Measurements from ENCODE around the gene CDC20.

Gene CDC20

GRCh38 chr1:43376723-43377235 is 18.0 kb downstream of the CDC20 start:
- H3K27ac Mint-ChIP-seq = no peak overlapping the region

GRCh38 chr1:43377831-43378230 is 19.1 kb downstream of the CDC20 start:
- Mint-ChIP-seq H3K36me3 (peaks cover 2% of the 10 kb centered on the region), H3K27me3 (no peaks in the 10 kb centered on the region), H3K4me3 (no peak overlapping the region), H3K9me3 (ENCODE audit: low read depth) (no peaks in the 10 kb centered on the region), H3K4me1 (ENCODE audit: low read depth) (peaks cover 18% of the 10 kb centered on the region), H3K27ac (no peak overlapping the region)

More at GRCh38 chr1:43376723-43377235, 18.0 kb downstream of the CDC20 start:
- Mint-ChIP-seq H3K4me3 (no peak overlapping the region), H3K4me1 (ENCODE audit: low read depth) (peaks cover 12% of the 10 kb centered on the region), H3K27me3 (no peaks in the 10 kb centered on the region), H3K9me3 (ENCODE audit: low read depth) (no peaks in the 10 kb centered on the region), H3K36me3 (peaks cover 2% of the 10 kb centered on the region)

- Mint-ChIP-seq H3K27ac (no peak overlapping the region), H3K9me3 (ENCODE audit: low read depth) (no peaks in the 10 kb centered on the region), H3K27me3 (no peaks in the 10 kb centered on the region), H3K4me1 (ENCODE audit: low read depth) (peaks cover 18% of the 10 kb centered on the region), H3K36me3 (peaks cover 2% of the 10 kb centered on the region), H3K4me3 (no peak overlapping the region)
Measured at GRCh38 chr1:43379476-43379875, 20.7 kb downstream of the CDC20 start.

- no peaks in the 10 kb centered on the region for H3K9me3 Mint-ChIP-seq (ENCODE audit: low read depth)
- H3K4me3 Mint-ChIP-seq = no peak overlapping the region
- H3K36me3 Mint-ChIP-seq = peaks cover 2% of the 10 kb centered on the region
- peaks cover 18% of the 10 kb centered on the region for H3K4me1 Mint-ChIP-seq (ENCODE audit: low read depth)
- H3K27ac Mint-ChIP-seq = peak overlapping the region; percentile 30
- H3K27me3 Mint-ChIP-seq = no peaks in the 10 kb centered on the region
Measured at GRCh38 chr1:43381612-43382011, 22.8 kb downstream of the CDC20 start.

- Mint-ChIP-seq H3K27me3 (no peaks in the 10 kb centered on the region), H3K4me1 (ENCODE audit: low read depth) (peaks cover 18% of the 10 kb centered on the region), H3K4me3 (no peak overlapping the region), H3K9me3 (ENCODE audit: low read depth) (no peaks in the 10 kb centered on the region), H3K36me3 (peaks cover 2% of the 10 kb centered on the region), H3K27ac (no peak overlapping the region)
Measured at GRCh38 chr1:43382027-43382779, 23.4 kb downstream of the CDC20 start.

- Mint-ChIP-seq H3K4me1 (ENCODE audit: low read depth) (peaks cover 30% of the 10 kb centered on the region), H3K9me3 (ENCODE audit: low read depth) (no peaks in the 10 kb centered on the region), H3K36me3 (peaks cover 2% of the 10 kb centered on the region), H3K27me3 (no peaks in the 10 kb centered on the region), H3K4me3 (no peak overlapping the region), H3K27ac (no peak overlapping the region)
Measured at GRCh38 chr1:43383449-43383848, 24.7 kb downstream of the CDC20 start.

GRCh38 chr1:43386676-43387075 is 27.9 kb downstream of the CDC20 start:
- Mint-ChIP-seq H3K36me3 (no peaks in the 10 kb centered on the region), H3K4me1 (ENCODE audit: low read depth) (peaks cover 44% of the 10 kb centered on the region), H3K27ac (no peak overlapping the region)

GRCh38 chr1:43387976-43388599 is 29.3 kb downstream of the CDC20 start:
- Mint-ChIP-seq H3K27ac (peak overlapping the region; percentile 99), H3K27me3 (no peaks in the 10 kb centered on the region), H3K9me3 (ENCODE audit: low read depth) (no peaks in the 10 kb centered on the region), H3K4me1 (ENCODE audit: low read depth) (peaks cover 43% of the 10 kb centered on the region), H3K4me3 (peak overlapping the region; percentile 100), H3K36me3 (no peaks in the 10 kb centered on the region)

More at GRCh38 chr1:43386676-43387075, 27.9 kb downstream of the CDC20 start:
- no peak overlapping the region for H3K4me3 Mint-ChIP-seq
- H3K27me3 Mint-ChIP-seq = no peaks in the 10 kb centered on the region
- H3K9me3 Mint-ChIP-seq (ENCODE audit: low read depth) = no peaks in the 10 kb centered on the region

GRCh38 chr1:43388613-43389012 is 29.8 kb downstream of the CDC20 start:
- no peaks in the 10 kb centered on the region for H3K9me3 Mint-ChIP-seq (ENCODE audit: low read depth)
- no peaks in the 10 kb centered on the region for H3K36me3 Mint-ChIP-seq
- peak overlapping the region; percentile 100 for H3K4me3 Mint-ChIP-seq
- H3K27me3 Mint-ChIP-seq = no peaks in the 10 kb centered on the region
- peaks cover 46% of the 10 kb centered on the region for H3K4me1 Mint-ChIP-seq (ENCODE audit: low read depth)
- peak overlapping the region; percentile 99 for H3K27ac Mint-ChIP-seq

GRCh38 chr1:43389326-43390313 is 30.8 kb downstream of the CDC20 start, which contains the start of the genes MED8 and SZT2:
Gene MED8, minus strand, starts transcription at chr1:43389800. Its CDS starts 36 bp downstream, at chr1:43389764.
Gene SZT2, plus strand, starts transcription at chr1:43389899. Its CDS starts 70 bp downstream, at chr1:43389969.
- H3K27ac Mint-ChIP-seq = peak within 1 kb of the TSS; percentile 99

GRCh38 chr1:43392702-43393101 is 33.9 kb downstream of the CDC20 start:
- Mint-ChIP-seq H3K27me3 (no peaks in the 10 kb centered on the region), H3K4me1 (ENCODE audit: low read depth) (peaks cover 49% of the 10 kb centered on the region), H3K9me3 (ENCODE audit: low read depth) (no peaks in the 10 kb centered on the region), H3K36me3 (no peaks in the 10 kb centered on the region), H3K4me3 (no peak overlapping the region), H3K27ac (peak overlapping the region; percentile 6)

More at GRCh38 chr1:43389326-43390313, 30.8 kb downstream of the CDC20 start, which contains the start of the genes MED8 and SZT2:
- H3K4me3 Mint-ChIP-seq = peak within 1 kb of the TSS; percentile 100
- H3K4me1 Mint-ChIP-seq (ENCODE audit: low read depth) = peaks cover 50% of the 10 kb centered on the region
- H3K27me3 Mint-ChIP-seq = no peaks in the 10 kb centered on the region
- H3K36me3 Mint-ChIP-seq = no peaks in the 10 kb centered on the region
- H3K9me3 Mint-ChIP-seq (ENCODE audit: low read depth) = no peaks in the 10 kb centered on the region

- Mint-ChIP-seq H3K4me3 (no peak overlapping the region), H3K9me3 (ENCODE audit: low read depth) (no peaks in the 10 kb centered on the region), H3K4me1 (ENCODE audit: low read depth) (peaks cover 26% of the 10 kb centered on the region), H3K36me3 (peaks cover 2% of the 10 kb centered on the region), H3K27ac (no peak overlapping the region), H3K27me3 (no peaks in the 10 kb centered on the region)
Measured at GRCh38 chr1:43395523-43395922, 36.7 kb downstream of the CDC20 start.

GRCh38 chr1:43396059-43396458 is 37.3 kb downstream of the CDC20 start:
- Mint-ChIP-seq H3K4me3 (no peak overlapping the region), H3K27ac (no peak overlapping the region), H3K4me1 (ENCODE audit: low read depth) (peaks cover 23% of the 10 kb centered on the region), H3K9me3 (ENCODE audit: low read depth) (no peaks in the 10 kb centered on the region), H3K27me3 (no peaks in the 10 kb centered on the region), H3K36me3 (peaks cover 2% of the 10 kb centered on the region)

- Mint-ChIP-seq H3K27ac (no peak overlapping the region), H3K9me3 (ENCODE audit: low read depth) (no peaks in the 10 kb centered on the region), H3K27me3 (no peaks in the 10 kb centered on the region), H3K4me1 (ENCODE audit: low read depth) (peaks cover 17% of the 10 kb centered on the region), H3K4me3 (no peak overlapping the region), H3K36me3 (peaks cover 5% of the 10 kb centered on the region)
Measured at GRCh38 chr1:43398227-43398626, 39.4 kb downstream of the CDC20 start.
